NCI-H446 (cell line): Measurements from ENCODE around the gene MYBPH.

Experiments used
- DNase-seq, 2 experiments: peaks; one replicate each; lab custom pipeline; 2025; lab: John Stamatoyannopoulos, UW

Gene MYBPH

GRCh38 chr1:203178821-203179666 lies 3.4 kb upstream of the MYBPH start:
- DNase-seq, result no peak

GRCh38 chr1:203178083-203178482 lies 2.5 kb upstream of the MYBPH start:
- DNase-seq, result no peak

- no peak for DNase-seq
Measured at GRCh38 chr1:203177470-203178039, 1.9 kb upstream of the MYBPH start.

DNA sequence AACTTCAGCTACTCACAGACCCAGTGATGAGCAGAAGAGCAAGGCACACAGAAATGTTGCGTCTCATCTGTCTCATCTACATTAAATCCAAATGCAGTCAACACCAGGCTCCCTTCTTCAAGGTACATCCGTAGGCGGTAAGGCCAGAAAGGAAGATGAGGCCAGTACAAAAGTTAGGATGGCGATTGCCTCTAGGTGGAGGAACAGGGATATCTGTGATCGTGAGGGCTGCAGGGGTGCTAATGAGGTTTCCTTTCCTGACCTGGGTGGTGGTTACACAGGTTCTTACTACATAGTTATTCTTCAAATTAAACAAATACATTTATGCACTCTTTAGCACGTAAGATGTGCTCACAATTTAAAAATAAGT lies 1.4 kb upstream of the MYBPH start:
- no peak for DNase-seq

DNA sequence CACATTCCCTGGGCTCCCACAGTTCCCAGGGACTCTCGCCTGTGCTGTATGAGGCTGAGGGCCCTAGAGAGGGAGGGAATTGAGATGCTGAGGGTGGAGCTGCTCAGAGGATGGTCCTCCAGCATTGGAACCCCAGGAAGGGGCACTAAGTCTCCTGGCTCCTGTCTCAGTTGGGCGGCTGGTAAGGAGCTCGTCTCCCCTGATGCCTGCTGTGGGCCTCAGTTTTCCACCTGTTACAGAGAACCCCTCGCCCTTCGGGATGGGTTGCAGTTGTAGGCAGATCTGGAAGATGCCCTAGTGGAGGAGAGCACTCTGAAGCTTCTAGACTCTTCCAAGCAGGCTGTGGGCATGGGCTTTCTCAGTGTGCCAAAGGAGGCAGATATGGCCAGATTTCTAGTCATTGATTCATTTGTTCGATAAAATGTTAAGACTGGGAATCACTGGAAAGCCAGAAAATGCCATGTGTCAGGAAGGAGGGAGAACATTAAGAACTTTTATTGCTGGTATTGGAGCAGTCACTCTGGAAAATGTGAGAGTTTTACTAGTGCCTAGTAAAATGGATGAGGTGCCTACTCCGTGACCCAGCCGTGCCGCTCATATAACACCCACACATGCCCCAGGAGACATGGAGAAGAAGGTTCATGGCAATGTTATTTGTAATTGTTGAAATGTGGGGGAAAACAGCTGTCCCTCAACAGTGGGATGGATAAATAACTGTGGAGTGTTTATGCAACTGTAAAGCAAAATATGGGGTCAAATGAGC lies 828 bp upstream of the MYBPH start:
- DNase-seq, result no peak

DNA sequence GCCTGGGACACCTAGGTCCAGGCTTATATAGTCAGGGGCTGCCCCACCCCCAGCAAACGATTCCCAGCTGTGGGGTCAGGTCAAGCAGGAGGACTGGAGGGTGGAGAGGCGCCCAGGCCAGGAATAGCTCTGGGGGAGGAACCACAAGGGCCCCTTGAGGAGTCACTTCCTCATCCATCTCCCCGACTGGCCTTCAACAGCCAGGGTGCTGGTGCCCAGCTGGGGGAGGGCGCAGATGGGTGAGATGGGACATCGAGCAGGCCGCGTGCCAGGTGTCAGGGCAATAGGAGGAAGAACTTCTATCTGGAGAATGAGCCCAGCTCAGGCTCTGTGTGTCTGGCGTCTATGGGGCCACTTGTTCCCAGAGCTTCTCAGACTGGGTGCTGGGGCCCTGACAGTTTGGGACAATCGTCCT lies 208 bp upstream of the MYBPH start:
- no peak for DNase-seq

DNA sequence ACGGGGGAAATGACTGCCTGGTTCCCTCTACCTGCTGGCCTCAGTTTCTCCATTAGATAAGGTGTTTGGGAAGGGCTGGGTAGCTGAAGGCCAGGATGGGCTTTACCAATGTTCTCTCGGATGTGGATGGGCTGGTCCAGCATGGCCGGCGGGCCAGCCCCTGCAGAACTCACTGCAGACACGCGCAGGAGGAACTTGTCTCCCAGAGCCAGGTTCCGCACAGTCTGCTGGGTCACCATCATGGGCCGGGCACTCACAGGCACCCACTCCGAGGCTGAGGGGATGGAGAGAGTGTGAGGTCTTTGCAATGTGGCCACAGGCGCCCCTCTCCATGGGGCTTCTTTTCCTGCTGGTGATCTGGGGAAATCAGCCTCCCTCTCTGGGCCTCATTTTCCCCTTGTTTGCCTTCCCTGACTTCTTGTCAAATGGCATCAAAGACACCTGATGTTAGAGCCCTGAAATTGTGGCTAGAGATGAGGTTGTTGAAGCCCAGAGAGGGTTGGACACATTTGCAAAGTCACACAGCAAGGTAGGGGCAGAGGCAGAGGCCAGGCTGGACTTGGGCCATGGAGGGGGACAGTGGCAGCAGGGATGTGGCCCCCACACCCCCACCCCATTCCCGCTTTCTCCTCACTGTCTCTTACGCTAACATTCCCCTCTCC lies 1.2 kb downstream of the MYBPH start:
- DNase-seq, result no peak

- DNase-seq, result no peak
Measured at GRCh38 chr1:203173566-203173965, 2.1 kb downstream of the MYBPH start.

DNA sequence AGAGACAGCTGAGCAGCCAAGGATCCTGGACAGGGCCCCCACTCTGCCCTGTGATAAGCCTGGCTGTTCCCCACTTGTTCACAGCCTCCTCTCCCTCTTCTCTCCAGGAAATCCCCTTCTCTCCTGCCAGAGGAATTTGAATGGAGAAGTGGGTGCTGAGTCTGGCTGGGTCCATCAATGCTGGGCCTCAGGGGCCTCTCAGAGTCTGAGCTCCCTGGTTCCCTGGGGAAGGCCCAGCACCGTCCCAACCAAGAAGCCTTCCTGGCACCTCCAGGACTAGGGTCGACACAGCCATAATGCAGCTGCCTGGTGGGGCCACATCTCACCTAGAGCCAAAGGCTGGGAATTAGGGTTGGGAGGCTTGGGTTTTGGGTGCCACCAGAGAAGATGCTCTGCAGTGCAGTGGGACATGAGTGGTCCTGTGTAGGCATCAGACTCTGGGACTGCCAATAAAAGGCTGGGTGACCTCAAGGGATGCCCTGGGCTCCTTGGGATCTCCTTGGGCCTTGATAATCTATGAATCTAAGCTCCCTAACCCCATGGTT lies 2.5 kb downstream of the MYBPH start:
- DNase-seq, result no peak

DNA sequence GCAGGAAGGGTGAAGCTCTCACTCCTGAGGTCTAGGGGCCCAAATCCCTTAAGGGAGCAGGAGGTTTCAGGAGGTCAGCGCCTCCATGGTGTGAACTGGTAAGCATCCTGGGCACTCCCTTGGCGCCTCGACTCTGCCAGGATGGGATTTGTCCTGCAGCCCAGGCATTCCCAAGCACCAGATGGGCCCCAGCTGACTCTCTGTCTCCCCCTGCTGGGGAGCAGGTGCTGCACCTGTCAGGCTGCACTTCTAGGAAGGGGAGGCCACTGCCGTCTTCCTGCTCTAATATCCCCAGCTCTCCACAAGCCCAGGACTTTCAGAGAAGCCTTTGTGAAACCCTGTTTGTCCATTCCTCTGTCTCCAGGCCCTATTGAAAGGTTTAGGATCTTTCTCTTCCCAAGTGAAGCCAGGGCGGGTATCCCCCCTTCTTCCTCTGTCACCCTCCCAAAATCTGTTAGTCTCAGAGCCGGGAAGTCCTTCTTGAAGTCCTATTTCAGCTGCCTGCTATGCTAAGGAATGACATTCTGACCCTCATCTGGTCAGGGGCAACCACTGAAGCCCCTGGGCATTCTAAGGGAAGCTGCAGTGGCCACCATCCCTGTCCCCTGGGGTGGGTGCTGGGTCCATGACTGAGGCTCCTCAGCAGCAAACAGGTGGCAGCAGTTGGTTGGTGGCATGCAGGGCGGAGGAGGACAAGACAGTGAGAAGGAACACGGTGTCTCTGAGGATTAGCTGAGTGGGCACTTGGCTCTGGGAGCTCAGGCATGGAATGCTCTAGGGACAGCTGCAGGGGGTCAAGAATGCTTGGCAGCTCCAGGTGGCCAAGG lies 3.2 kb downstream of the MYBPH start:
- peak; percentile 58 to 82 for DNase-seq

DNA sequence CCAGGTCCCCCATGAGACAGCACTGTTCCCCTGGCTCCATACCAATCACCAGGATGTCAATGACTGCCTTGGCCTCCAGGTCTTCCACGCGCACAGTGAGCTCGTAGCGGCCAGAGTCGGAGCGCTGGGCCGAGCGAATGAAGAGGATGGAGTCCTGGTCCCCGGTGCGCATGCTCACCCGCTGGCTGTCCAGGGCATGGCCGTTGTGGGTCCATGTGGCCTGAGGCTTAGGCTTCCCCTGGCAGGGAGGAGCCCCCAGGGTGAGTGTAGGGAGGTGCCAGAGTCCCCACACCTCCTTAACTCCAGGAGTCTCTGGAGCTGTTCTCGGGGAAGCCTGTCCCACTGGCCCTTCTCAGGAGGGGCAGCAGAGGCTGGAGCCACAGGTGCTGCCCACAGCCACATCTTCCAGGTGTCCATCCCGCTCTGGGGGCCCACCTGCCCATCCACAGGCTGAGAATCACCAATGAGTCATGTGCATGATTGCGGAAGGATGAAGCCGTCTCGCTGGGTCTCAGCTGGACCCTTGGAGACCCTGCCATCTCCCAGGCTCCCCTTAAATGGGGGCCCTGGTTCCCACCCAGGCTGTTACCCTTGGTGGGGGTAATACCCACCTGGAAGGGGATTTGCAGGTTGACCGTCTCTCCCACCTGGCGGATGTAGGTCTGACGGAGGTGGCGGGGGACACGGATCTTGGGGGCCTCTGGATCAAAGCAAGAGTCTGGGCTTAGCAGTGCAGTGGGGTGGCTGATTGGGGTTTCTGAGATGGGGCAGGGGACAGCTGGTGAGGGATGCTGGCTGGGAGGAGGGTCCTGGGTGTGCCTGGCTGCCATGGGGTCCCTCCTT lies 4.1 kb downstream of the MYBPH start:
- DNase-seq, result no peak

GRCh38 chr1:203170625-203171330 lies 4.8 kb downstream of the MYBPH start:
- no peak for DNase-seq

DNA sequence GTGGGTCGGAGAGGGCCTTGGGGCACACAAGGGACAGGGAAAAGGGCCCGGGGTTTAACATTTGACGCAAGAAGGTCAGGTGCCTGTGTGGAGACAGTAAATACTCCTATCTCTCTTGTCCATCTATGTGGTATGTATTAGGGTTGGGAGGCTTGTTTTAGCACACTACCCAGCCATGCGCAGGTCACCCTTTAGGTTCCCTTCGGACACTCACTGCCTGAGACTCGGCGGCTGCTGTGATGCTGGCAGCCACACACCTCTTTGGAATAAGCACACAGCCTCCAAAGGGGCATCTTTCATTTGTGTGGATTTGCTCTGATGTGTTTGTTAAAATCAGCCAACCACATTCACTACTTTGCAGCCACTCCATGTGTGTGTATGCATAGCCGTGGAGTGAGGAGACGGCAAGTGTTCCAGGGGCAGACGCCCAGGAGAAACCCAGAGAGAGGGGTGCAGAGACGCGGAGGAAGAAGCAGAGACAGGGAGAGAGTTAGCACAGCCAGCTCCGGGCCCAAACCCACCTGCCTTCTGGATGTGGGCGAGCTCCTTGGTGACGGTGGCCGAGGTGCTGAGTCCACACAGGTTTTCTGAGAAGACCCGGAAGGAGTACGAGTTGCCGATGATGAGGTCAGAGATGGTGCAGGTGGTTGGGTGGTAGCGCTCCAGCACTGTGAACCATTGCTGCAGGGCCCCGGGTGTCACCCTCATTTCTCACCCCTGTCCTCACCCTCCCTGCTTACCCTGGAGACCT lies 5.7 kb downstream of the MYBPH start:
- no peak for DNase-seq

- DNase-seq, result no peak
Measured at GRCh38 chr1:203168991-203169390, 6.6 kb downstream of the MYBPH start.

- DNase-seq, result no peak
Measured at GRCh38 chr1:203168256-203168786, 7.3 kb downstream of the MYBPH start.

DNA sequence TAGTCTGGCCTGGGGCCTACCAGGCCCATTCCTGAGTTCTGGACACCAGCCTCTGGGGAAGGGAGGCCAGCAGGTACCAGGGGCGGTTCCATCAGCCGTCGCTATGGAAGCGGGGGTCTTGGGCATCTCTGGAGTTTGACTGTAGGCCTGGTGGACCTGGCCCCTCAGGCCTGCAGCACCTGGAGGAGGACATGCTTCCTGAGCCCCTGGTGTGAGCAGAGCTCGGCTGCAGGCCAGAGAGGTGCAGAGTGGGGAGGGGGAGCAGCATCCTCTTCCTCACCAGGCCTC lies 7.8 kb downstream of the MYBPH start:
- no peak for DNase-seq

DNA sequence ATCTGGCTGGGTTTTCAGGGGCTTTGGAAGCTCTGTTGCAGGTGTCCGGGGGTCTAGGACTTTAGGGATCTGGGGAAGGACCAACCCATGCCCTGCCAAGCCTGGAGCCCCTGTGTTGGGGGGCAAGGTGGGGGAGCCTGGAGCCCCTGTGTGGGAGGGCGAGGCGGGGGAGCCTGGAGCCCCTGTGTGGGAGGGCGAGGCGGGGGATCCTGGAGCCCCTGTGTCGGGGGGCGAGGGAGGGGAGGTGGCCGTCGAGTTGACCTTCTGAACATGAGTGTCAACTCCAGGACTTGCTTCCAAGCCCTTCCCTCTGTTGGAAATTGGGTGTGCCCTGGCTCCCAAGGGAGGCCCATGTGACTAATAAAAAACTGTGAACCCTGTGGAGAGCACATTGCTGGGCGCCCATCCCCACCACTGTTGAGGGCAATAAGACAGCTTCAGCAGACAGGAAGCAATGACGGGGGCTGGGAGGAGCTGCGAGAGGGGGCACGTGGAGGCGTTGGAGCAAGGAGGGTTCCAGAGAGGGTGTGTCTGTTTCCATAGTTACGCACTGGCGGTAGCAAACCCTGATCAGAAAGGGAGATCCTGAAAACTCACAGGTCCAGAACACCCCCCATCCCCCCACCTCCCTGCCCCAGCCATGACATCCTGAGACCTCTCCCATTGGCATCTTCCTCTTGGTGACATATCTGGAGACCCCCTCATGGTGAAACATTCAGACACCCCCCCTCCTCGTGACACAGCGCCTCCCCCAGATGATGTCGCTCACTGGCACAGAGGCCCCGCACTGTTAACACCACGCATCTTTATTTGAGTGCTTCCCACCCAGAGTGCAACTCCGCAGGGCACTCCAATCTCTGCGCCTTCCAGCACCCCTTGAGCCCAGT lies 8.4 kb downstream of the MYBPH start:
- DNase-seq, result no peak
